GM12878 (cell line): ENCODE results near the gene PSMC3IP. TPM values are rescaled to one million over a fixed set of nuclear protein-coding genes. Genes with fewer than 3 reads are reported as not detected.

ENCODE experiments used
- ASH2L ChIP-seq: fragments of 300-600, 200-600 bp; sonication (generic); IDR thresholded peaks from 2 replicates; pipeline ENCODE4 v1.6.1; 2017; ENCODE audit warnings: low read depth, mild to moderate bottlenecking, borderline replicate concordance
- BCL11A ChIP-seq: IDR thresholded peaks from 2 replicates; pipeline ENCODE4 v1.6.1; 2011; ENCODE audit warnings: low read depth, low read length
- BHLHE40 ChIP-seq, 2 experiments: fragments of 450-650 bp in 1 of 2; IDR thresholded peaks; 2 replicates each; pipeline ENCODE4 v1.6.1; 2011 to 2017; ENCODE audit warnings: low read depth in 2 of 2, borderline replicate concordance in 1 of 2, improper control_type of control experiment in 1 of 2, low read length in 1 of 2, mild to moderate bottlenecking in 1 of 2
- BMI1 ChIP-seq: fragments of 450-650 bp; IDR thresholded peaks from 2 replicates; pipeline ENCODE4 v1.6.1; 2016; ENCODE audit warnings: mild to moderate bottlenecking, moderate library complexity, borderline replicate concordance
- CUX1 ChIP-seq: IDR thresholded peaks from 2 replicates; pipeline ENCODE4 v1.6.1; 2012; ENCODE audit warnings: improper control_type of control experiment, low read depth, low read length; ENCODE audit not compliant: insufficient replicate concordance
- GATAD2B ChIP-seq: fragments of 450-650 bp; conservative IDR thresholded peaks from 2 replicates; pipeline ENCODE4 v1.6.1; 2017; ENCODE audit warnings: low read depth, mild to moderate bottlenecking, moderate library complexity
- IRF3 ChIP-seq: fragments of 450-650 bp; IDR thresholded peaks from 2 replicates; pipeline ENCODE4 v1.6.1; 2014; ENCODE audit warnings: mild to moderate bottlenecking
- JUND ChIP-seq: IDR thresholded peaks from 2 replicates; pipeline ENCODE4 v1.6.1; 2012; ENCODE audit warnings: low read depth, mild to moderate bottlenecking, low read length, improper control_type of control experiment, moderate library complexity
- MTA2 ChIP-seq: fragments of 450-650 bp; IDR thresholded peaks from 2 replicates; pipeline ENCODE4 v1.6.1; 2016; ENCODE audit warnings: low read depth, mild to moderate bottlenecking, moderate library complexity
- NFXL1 ChIP-seq: fragments of 450-650 bp; IDR thresholded peaks from 2 replicates; pipeline ENCODE4 v1.6.1; 2017; ENCODE audit warnings: antibody characterized with exemption, mild to moderate bottlenecking, borderline replicate concordance
- NKRF ChIP-seq: fragments of 450-650 bp; conservative IDR thresholded peaks from 2 replicates; pipeline ENCODE4 v1.6.1; 2017; ENCODE audit warnings: mild to moderate bottlenecking, moderate library complexity
- NR2F1 ChIP-seq: fragments of 450-650 bp; conservative IDR thresholded peaks from 2 replicates; pipeline ENCODE4 v1.6.1; 2017; ENCODE audit warnings: mild to moderate bottlenecking
- POLR2A ChIP-seq: IDR thresholded peaks from 2 replicates; pipeline ENCODE4 v1.6.1; 2011; ENCODE audit warnings: low read depth, mild to moderate bottlenecking, low read length
- RAD51 ChIP-seq: fragments of 450-650 bp; IDR thresholded peaks from 2 replicates; pipeline ENCODE4 v1.6.1; 2016; ENCODE audit warnings: moderate library complexity, mild to moderate bottlenecking, inconsistent platforms
- REST ChIP-seq: IDR thresholded peaks from 2 replicates; pipeline ENCODE4 v1.6.1; 2012; ENCODE audit warnings: mild to moderate bottlenecking, low read depth, low read length
- RUNX3 ChIP-seq: IDR thresholded peaks from 2 replicates; pipeline ENCODE4 v1.6.1; 2012; ENCODE audit warnings: low read length, inconsistent platforms
- ZSCAN29 ChIP-seq: fragments of 450-650 bp; IDR thresholded peaks from 2 replicates; pipeline ENCODE4 v1.6.1; 2017; ENCODE audit warnings: mild to moderate bottlenecking, moderate library complexity
- polyA plus RNA-seq, 11 experiments: library from polyadenylated mRNA; depleted of rRNA in 4 of 11; unstranded in 6 of 11; stranded (reverse) in 5 of 11; fragments of >200 nt; fragmentation: Nextera tagmentation in 4 of 11; fragmentation: Illumina TruSeq in 1 of 11; extraction: Ambion mirVana in 4 of 11; extraction: Trizol in 1 of 11; gene quantifications; 1 replicate in 1 of 11; 2 replicates in 10 of 11; pipeline versions ENCODE4 v1.2.1 to v1.2.3, GENCODE V29; 2011 to 2016; ENCODE audit warnings: inconsistent platforms in 2 of 11, missing spikeins in 2 of 11, low read depth in 1 of 11
- total RNA-seq, 4 experiments: library from RNA; depleted of rRNA in 3 of 4; stranded (reverse); fragments of >200 nt in 3 of 4; fragmentation: Illumina TruSeq in 1 of 4; extraction: Trizol in 1 of 4; gene quantifications; 2 replicates each; pipeline versions ENCODE4 v1.2.1 to v1.2.3, GENCODE V29; 2013 to 2021

Gene PSMC3IP
- total and polyA plus RNA-seq, 10 of the 15 experiments (the other 5 are each of a cell fraction or from before 2014, with no cell fraction given) = 6.8 to 34.5 (median 17.7) TPM

GRCh38 chr17:42609182-42609813 is 31.8 kb upstream of the PSMC3IP start, which contains the start of the genes RETREG3 and TUBG1 (continued):
- TF ChIP-seq NKRF (no peak; the same call in 1 of the 2 replicates), JUND (no peak), BCL11A (no peak), ZSCAN29 (no peak), BMI1 (no peak), GATAD2B (no peak; the same call in 1 of the 2 replicates), BHLHE40 (IDR thresholded peaks at IDR 0.05; ENCODE audit: borderline replicate concordance in 1 of 2, low read depth in 2 of 2, low read length in 1 of 2) (peak; percentile 39 to 73; a peak in 3 of 4 replicates), IRF3 (no peak), POLR2A (peak; percentile 91), NFXL1 (no peak), RUNX3 (peak; percentile 65; the same call in 1 of the 2 replicates), REST (no peak), CUX1 (no peak), MTA2 (no peak), NR2F1 (peak; percentile 86), RAD51 (no peak), ASH2L (no peak)
